GM15510 (cell line): ENCODE data around the gene KCNAB3.

Experiments
- POLR2A ChIP-seq: IDR thresholded peaks from 3 replicates; pipeline ENCODE4 v1.6.1; 2011; ENCODE audit warnings: borderline replicate concordance; ENCODE audit not compliant: insufficient read length; ENCODE audit errors: extremely low read depth

KCNAB3 gene

DNA sequence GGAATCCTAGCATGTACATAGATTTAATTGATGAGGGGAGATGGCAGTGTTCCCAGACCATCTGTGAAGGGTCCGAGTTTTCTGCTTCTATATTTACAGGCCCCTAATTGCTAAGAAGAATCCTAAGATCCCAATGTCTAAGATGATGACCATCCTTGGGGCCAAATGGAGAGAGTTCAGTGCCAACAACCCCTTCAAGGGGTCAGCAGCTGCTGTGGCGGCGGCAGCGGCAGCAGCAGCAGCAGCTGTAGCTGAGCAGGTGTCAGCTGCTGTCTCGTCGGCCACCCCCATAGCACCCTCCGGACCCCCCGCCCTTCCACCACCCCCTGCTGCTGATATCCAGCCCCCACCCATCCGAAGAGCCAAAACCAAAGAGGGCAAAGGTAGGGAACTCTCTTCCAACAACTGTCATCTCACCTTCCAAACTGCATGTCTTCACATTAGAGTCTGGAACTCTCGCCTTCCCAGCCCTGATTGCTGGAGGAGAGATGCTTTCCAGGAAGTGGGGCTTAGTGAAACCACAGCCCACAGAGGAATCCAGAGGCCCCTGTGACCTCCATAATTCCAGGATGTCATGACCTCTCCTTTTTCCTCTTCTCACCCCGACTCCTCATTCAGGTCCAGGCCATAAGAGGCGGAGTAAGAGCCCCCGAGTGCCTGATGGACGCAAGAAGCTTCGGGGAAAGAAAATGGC is 36.3 kb downstream of the KCNAB3 start:
- no peak for TF ChIP-seq POLR2A

DNA sequence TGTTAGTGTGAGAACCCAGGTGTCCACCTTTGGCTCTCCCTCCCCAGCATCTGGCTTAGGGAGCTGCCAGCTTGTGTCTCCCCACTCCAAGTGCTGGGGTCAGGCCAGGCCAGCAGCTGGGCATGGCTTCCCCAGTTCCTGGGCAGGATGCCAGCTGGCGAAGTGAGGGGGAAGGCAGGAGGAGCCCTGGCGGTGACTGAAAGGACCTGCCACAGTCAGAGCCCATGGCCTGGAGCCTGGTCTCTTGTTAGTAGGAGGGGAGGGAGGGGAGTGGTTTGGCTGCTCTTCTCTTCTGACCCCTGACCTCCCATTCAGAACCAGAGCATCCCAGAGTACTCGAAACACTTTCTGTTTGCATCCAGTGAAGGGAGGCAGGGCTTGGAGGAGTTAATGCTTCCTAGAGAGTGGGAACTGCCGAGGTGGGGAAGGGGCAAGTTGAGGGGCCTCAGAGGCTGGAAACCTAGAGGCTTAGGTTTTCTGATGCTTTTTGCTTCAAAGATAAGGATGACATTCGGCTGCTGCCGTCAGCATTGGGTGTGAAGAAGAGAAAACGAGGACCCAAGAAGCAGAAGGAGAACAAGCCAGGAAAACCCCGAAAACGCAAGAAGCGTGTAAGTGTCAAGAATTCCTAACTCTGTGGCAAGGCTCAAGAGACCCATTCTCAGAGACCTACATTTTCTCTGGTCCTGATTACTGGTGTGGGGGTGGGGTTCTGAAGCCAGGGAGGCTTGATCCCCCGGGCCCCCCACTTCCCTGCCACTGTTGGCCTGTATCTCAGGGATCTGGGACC is 40.3 kb downstream of the KCNAB3 start:
- no peak for TF ChIP-seq POLR2A

DNA sequence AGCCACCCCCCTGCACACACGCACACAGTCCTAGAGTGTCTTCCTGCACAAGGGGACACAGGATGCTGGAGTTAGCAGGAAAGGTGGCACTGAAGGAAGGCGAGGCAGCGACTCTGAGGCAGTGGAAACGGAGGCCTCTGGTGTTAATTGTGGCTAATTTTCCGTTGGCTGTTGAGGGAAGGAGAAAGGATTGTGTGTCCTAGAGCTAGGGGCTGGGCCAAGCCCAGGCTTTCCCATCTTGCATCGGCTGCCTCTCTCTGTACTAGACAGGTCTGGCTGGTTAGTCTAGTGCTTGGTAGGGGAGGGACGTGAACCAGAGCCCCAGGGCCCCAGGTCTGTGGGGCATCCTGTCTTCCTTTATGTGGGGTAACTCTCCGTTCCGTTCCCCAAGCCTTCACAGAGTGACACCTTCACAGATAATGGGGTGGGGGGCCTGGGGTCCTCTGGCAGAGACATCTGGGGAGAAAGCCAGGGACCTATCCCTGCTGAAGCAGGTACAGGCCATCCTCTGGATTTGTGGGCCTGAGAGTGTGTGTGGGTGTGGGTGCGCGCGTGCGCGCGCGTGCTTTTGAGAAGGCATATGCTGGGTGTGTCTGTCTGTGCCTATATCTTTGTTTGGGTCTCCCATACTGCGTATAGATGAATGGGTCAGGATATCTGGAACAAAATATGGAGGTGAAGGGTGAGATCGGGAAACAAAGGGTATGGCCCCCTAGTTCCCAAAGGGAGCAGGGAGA is 41.3 kb downstream of the KCNAB3 start, which contains the start of gene CHD3:
Gene CHD3 (plus strand): TSS at position 606 of the 737 bp plus-strand sequence. CDS start 212 bp downstream, outside the sequence.
- TF ChIP-seq POLR2A, result no peak

DNA sequence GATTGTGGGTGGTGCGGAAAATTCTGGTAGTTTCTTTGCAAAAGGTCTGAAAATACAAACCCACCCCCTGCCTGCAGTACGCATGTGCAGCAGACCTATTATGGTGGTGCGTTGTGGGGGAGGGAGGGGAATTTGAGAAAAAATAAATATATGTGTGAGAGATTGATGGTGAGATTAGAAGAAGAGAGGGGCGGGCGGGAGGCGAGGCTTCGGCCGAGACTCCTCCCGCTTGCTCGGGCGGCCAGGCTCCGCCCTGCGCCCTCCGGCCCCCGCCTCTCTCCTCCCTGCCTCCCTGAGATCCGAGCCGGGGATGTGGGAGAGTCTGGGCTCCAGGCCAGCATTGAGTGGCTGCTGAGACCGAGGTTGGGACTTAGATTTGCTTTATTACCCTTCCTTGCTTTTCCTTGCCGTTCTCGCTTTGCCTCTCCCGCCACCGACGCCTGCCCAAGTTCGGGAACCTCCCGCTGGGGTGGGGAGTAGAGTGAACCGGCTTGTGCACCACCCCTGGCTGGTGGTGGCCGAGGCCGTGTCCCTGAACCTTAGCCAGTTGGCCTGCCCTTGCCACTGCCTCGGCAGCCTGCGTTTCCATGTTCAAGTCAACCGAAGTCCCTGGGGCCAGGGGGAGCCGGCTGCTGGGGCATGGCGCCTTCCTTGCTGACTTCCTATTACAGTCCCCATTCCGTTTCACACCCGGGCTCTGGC is 42.0 kb downstream of the KCNAB3 start:
- TF ChIP-seq POLR2A, result peak; percentile 43

DNA sequence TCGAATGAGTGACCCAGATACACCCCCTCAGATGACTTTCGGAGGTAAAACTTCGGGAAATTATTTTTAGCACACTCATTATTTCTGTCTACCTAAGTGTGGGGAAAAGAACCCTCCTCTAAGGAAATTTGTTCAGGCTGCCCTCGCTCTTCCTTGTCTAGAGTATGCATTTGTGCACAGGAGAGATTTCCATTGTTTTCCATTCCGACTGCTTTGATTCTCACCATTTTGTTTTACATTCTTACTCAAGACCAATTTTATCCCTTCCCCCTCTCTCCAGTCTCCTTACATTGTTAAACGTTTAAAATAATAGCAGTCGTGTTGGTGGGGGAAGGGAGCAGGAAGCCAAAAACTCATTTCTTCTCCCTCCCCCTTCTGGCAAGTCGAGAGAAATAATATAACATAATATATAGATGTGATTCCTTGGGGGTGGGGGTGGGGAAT is 42.6 kb downstream of the KCNAB3 start:
- TF ChIP-seq POLR2A, result no peak

DNA sequence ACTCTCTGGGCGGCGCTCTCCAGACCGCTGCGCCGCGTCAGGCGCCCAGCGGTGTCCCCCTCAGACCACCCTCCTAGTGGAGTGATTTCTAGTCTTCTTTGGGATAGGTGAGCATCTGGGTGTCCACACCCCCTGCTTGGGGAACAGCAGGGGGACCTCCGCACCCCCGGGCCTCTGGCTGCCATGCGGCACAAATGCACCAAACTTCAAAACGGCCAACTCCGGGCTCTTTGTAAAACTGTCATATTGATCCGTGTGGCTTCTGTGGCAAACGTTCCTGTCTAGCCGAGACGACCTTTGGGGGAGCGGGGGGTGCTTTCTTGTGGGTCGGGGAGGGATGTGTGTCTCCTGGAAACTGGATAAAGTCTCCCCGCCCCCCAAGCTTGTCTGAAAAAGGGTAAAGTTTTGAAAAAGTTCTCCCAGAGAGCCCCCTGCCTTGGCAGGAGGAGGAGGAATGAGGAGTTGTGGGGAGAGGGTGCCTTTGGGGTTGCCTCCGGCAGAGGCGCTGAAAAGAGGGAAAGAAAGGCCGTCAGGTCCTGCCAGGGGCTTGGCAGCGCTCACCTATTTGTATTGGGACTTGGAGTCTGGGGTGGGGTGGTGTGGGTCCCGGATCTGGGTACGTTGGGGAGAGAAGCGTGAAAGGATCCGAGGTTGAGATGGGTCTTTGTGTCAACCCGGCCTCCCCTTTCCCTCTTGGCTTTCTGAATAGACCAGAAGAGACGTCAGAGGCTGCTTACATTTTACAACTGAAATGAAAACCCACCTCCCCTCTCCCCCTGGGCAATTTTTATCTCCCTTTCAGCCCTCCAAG is 43.2 kb downstream of the KCNAB3 start:
- TF ChIP-seq POLR2A, result no peak

DNA sequence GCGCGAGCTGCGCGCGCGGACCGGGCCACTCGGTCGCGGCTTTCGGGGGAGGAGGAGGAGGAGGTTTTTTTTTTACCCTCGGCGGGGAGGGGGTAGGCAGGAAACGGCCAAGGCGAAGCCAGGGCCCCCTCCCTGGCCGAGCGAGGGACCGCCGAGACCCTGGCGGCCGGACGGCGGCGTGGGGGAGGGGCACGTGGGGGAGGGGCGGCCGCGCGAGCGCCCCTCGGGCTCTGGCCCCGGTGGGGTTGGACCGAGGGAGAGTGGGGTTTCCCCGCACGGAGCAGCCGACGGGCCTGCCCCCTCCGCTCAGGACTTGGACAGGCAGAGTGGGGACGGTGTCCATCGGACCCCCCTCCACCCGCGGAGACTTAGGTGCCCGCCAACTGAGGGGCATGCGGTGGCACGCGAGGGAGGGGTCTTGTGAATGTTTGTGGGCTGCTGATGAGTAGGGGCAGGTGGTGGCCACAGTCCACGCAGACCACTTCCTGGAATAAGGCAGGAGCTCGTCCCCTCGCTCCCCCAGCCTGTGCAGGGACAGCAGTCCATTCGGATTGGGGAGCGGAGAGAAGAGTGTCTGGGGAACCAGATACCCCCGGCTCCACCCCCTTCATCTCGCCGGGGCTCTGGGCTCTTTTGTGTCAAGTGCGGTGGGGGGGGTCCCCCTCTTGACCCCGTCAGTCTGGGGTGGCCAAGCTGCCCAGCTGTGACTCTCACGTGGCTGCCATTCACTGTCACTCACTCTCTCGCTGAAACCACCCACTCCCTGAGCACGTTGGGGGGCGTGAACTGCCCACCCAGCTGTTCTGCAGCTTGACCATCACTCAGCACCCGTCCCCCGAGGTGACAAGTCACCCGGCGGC is 44.1 kb downstream of the KCNAB3 start:
- peak; percentile 50 for TF ChIP-seq POLR2A

DNA sequence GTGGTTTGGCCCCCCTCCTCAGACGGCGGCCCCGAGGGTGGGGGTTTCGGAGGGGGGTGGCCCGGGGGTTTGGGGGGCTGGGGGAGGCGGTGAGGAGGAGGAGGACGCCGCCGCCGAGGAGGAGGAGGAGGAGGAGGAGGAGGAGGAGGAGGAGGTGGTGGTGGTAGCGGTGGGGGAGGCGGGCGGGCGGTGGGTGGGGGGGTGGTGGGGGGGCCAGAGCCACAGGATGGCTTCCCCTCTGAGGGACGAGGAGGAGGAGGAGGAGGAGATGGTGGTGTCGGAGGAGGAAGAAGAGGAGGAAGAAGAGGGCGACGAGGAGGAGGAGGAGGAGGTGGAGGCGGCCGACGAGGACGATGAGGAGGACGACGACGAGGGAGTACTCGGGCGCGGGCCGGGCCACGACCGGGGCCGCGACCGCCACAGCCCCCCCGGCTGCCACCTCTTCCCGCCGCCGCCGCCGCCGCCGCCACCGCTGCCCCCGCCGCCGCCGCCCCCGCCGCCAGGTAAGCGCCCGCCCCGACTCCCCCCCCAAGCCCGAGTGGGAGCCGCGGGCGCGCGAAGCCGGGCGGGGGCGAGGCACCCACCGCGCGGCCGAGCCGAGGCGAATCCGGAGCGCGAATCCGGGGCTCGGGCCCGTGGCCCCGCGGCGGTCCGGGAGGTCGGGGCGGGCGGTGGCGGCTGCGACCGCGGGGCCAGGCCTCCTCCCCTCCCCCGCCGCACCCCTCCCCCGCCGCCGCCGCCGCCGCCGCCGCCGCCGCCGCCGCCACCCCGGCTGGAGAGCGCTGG is 44.9 kb downstream of the KCNAB3 start:
- no peak for TF ChIP-seq POLR2A

DNA sequence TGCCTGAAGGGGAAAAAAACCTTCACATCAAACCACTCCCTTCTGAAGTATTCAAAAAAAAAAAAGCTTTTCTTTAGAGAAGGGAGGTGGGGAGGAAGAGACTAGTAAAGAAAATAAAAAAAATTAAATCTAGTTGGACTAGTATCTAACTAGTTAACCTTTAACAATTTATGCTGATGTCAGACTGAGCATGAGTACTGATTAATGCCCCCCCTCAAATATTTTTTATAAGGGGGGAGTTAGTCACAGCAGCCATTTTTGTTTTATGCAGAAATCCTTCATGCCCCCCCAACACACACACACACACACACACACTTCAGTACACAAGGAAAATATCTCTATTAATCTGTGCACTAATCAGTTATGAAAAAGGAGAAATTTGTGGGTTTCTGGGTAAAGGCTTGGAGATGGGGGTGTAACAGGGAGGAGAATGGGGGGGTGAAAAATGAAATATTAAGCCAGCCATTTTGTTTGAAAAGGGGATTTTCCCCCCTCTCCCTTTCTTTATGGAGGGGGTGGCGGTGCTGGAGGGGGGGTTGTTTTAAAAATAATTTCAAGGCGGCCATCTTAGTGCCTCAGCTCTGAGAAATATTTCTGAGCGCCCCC is 45.8 kb downstream of the KCNAB3 start:
- TF ChIP-seq POLR2A, result no peak

DNA sequence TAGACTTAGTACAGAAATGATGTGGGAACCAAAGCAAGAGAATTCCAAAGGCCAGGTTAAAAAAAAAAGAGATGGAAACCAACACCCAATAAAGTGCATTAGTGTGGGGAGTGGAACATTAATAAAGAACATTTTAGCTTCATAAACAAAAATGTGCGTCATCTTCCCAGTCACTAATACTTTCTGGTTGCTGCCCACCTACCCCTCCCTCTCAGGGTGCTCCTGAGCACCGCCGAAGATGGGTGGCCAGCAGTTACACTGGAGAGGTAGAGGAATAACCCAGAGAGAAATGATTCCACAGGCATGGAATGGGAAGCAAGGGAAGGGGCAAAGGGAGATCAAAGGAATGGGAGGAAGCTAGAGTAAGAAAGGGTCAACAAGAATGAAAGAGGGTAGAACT is 47.0 kb downstream of the KCNAB3 start:
- no peak for TF ChIP-seq POLR2A

DNA sequence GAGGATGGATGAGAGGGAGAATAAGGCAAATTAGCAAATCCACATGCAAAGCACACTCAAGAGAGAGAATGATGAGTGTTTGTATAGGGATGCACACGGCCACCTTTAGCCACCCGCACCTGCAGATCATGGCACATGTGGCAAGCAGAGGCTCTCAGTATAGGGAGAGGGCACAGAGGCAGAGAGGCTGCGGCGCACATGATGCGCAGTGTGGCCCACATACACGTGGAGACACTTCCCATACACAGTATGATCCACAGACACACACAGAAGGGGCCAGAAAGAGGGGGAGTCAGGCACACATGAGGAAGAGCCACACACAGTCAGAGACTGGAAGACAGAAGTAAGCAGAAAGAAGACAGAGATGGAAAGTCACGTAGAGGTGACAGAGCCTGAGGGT is 47.6 kb downstream of the KCNAB3 start:
- no peak for TF ChIP-seq POLR2A
